Keratinocyte (primary cell): Measurements from ENCODE around the gene NMT2. TPM values are rescaled to one million over a fixed set of nuclear protein-coding genes. Genes with fewer than 3 reads are reported as not detected.
A peak's percentile ranks its signal among the peaks of the same experiment; 100 is the strongest.

Experiments used
- DNase-seq: peaks from one replicate; pipeline ENCODE4 v3.0.0-alpha.2; 2011; ENCODE audit warnings: low read depth, missing footprints, low spot score
- FAIRE-seq: peaks from 2 replicates; lab custom pipeline; 2011; peaks lifted over from hg19 to GRCh38; lab: Jason Lieb, UNC
- H2AFZ ChIP-seq: 2 replicates; pipeline ENCODE4 v1.6.0; 2012; ENCODE audit warnings: low read length, control low read depth, inconsistent platforms; ENCODE audit not compliant: control insufficient read depth
- H3K27ac ChIP-seq: 2 replicates; pipeline ENCODE4 v1.5.1; 2011; ENCODE audit warnings: low read length; ENCODE audit not compliant: control insufficient read depth, insufficient read depth
- H3K27me3 ChIP-seq: 3 replicates; pipeline ENCODE4 v1.6.0; 2011; ENCODE audit warnings: low read length; ENCODE audit not compliant: control insufficient read depth, insufficient read depth; ENCODE audit errors: extremely low read depth
- H3K36me3 ChIP-seq, 2 experiments: 2 replicates in 1 of 2; 3 replicates in 1 of 2; pipeline ENCODE4 v1.5.1; 2011; ENCODE audit warnings: low read length in 2 of 2, mild to moderate bottlenecking in 1 of 2; ENCODE audit not compliant: control insufficient read depth in 2 of 2, insufficient read depth in 2 of 2; ENCODE audit errors: extremely low read depth in 1 of 2
- H3K4me1 ChIP-seq: 3 replicates; pipeline ENCODE4 v1.5.1; 2011; ENCODE audit warnings: low read length; ENCODE audit not compliant: control insufficient read depth, insufficient read depth; ENCODE audit errors: extremely low read depth
- H3K4me2 ChIP-seq: 3 replicates; pipeline ENCODE4 v1.6.0; 2011; ENCODE audit warnings: low read depth, low read length; ENCODE audit not compliant: control insufficient read depth, insufficient read depth; ENCODE audit errors: extremely low read depth
- H3K4me3 ChIP-seq, 3 experiments: fragments of 200-600 bp in 1 of 3; sonication (generic) in 1 of 3; 2 replicates in 2 of 3; 3 replicates in 1 of 3; pipeline ENCODE4 v1.5.1; 2011 to 2016; ENCODE audit warnings: low read length in 3 of 3, mild to moderate bottlenecking in 3 of 3, control low read depth in 2 of 3, inconsistent platforms in 1 of 3, low read depth in 1 of 3, mixed read lengths in 1 of 3, mixed run types in 1 of 3, moderate library complexity in 1 of 3; ENCODE audit not compliant: control insufficient read depth in 2 of 3, insufficient read depth in 2 of 3; ENCODE audit errors: extremely low read depth in 1 of 3
- H3K79me2 ChIP-seq: 2 replicates; pipeline ENCODE4 v1.6.0; 2012; ENCODE audit warnings: low read length; ENCODE audit not compliant: control insufficient read depth, insufficient read depth
- H3K9ac ChIP-seq: 3 replicates; pipeline ENCODE4 v1.6.0; 2011; ENCODE audit warnings: low read length; ENCODE audit not compliant: control insufficient read depth, insufficient read depth; ENCODE audit errors: extremely low read depth
- H3K9me1 ChIP-seq: 3 replicates; pipeline ENCODE4 v1.6.0; 2011; ENCODE audit warnings: low read length; ENCODE audit not compliant: control insufficient read depth, insufficient read depth; ENCODE audit errors: extremely low read depth
- H3K9me3 ChIP-seq: 2 replicates; pipeline ENCODE4 v1.5.1; 2012; ENCODE audit warnings: low read depth, low read length; ENCODE audit not compliant: control insufficient read depth
- H4K20me1 ChIP-seq: 3 replicates; pipeline ENCODE4 v1.6.0; 2011; ENCODE audit warnings: low read length; ENCODE audit not compliant: control insufficient read depth, insufficient read depth; ENCODE audit errors: extremely low read depth
- CTCF ChIP-seq, 3 experiments: IDR thresholded peaks in 1 of 3; conservative IDR thresholded peaks in 1 of 3; optimal IDR thresholded peaks in 1 of 3; 2 replicates in 2 of 3; 3 replicates in 1 of 3; pipeline versions ENCODE3 to v1.5.1; 2011; ENCODE audit warnings: low read length in 3 of 3, mild to moderate bottlenecking in 3 of 3, moderate library complexity in 2 of 3, control low read depth in 1 of 3, inconsistent platforms in 1 of 3; ENCODE audit not compliant: insufficient read depth in 2 of 3; ENCODE audit errors: extremely low read depth in 1 of 3
- EZH2 ChIP-seq: IDR thresholded peaks from one replicate; pipeline ENCODE4 v1.6.1; 2012; ENCODE audit warnings: inconsistent platforms, mild to moderate bottlenecking, low read length, moderate library complexity
- dilution Hi-C: fragments of 300-500 bp; cut with MboI; formaldehyde crosslinking; loops from one replicate; pipeline ENCODE4 v1.7.0; 2020; ENCODE audit warnings: low sequenced_read_pairs; ENCODE audit not compliant: extremely low pct_ligation_motif_present
- polyA plus RNA-seq, 5 experiments: library from polyadenylated mRNA; depleted of rRNA in 3 of 5; stranded (reverse) in 3 of 5; stranded (forward) in 1 of 5; unstranded in 1 of 5; fragments of >200 nt; gene quantifications; 1 replicate in 1 of 5; 2 replicates in 3 of 5; 3 replicates in 1 of 5; pipeline versions ENCODE4 v1.2.1 to v1.2.3, GENCODE V29; 2011 to 2012; ENCODE audit warnings: missing spikeins in 2 of 5, low read depth in 1 of 5, low replicate concordance in 1 of 5

NMT2 gene
- polyA plus RNA-seq, 1 donor (not counting 4 experiments of a cell fraction or from before 2014, with no cell fraction given), result 9.9 TPM

DNA sequence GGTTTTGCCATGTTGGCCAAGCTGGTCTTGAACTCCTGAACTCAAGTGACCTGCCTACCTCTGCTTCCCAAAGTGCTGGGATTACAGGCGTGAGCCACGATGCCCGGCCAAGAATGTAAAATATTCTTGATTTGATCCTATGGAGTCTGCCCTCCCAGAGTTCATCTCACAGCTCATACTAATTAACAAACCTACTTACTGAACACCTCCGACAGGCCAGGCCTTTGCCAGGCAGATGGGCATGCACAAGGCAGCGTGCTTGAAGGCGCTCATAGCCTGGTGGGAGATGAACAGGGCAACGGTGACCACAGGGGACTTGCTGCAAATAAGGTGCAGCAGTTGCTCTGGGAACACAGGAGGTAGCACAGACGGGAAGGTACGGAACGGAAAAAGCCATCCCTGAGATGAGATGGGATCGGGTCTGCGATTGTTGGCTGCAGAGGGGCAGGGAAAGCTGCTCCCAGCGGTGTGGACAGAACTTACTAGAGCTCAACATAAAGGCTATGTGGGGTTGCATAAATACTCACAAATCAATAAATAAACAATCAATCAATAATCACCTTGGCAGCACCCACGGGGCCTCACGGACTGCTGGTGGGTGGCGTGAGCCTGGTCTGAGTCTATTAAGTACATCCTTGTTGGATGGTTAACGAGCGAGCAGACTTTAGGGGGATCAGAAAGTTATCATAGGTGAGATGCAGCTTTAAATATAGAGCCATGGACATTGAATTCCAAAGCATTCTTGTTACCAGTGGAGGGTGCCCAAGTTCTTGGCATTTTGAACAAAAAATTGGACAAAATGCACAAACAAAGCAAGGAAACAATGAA is 84.6 kb downstream of the NMT2 start:
- Histone ChIP-seq H2AFZ (peak overlapping the region; percentile 1), H3K36me3 (no peaks in the 10 kb centered on the region), H3K9me1 (no peaks in the 10 kb centered on the region), H4K20me1 (no peaks in the 10 kb centered on the region), H3K27ac (no peak overlapping the region), H3K4me2 (no peak overlapping the region), H3K4me1 (peaks cover 2% of the 10 kb centered on the region), H3K9ac (no peak overlapping the region), H3K9me3 (no peaks in the 10 kb centered on the region), H3K79me2 (no peaks in the 10 kb centered on the region), H3K4me3 (no peak overlapping the region), H3K27me3 (no peaks in the 10 kb centered on the region)
- no peak for FAIRE-seq
- no peak for TF ChIP-seq CTCF (optimal IDR thresholded peaks at IDR 0.05 in 1 of 3, IDR thresholded peaks at IDR 0.05 in 1 of 3, conservative IDR thresholded peaks at IDR 0.05 in 1 of 3; ENCODE audit: extremely low read depth in 1 of 3, insufficient read depth in 2 of 3, low read length in 3 of 3)
- no peak for TF ChIP-seq EZH2
- DNase-seq, result no peak
- dilution Hi-C loops, result no loop called here

DNA sequence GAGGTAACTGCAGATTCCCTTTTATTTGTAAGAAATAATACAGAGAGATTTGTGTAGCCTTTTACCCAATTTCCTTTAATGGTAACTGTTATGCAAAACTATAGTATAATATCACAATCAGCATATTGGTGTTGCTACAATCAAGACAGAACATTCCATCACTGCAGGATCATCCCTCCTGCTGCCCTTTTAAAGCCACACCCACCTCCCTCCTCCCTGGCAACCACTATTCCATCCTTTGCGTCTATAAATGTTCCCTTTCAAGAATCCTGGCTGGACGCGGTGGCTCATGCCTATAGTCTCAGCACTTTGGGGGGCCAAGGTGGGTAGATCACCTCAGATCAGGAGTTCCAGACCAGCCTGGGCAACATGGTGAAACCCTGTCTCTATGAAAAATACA is 93.1 kb downstream of the NMT2 start:
- Histone ChIP-seq H3K36me3 (no peaks in the 10 kb centered on the region), H3K9me1 (no peaks in the 10 kb centered on the region), H3K9me3 (no peaks in the 10 kb centered on the region), H4K20me1 (no peaks in the 10 kb centered on the region), H3K27ac (no peak overlapping the region), H3K4me1 (no peaks in the 10 kb centered on the region), H3K27me3 (no peaks in the 10 kb centered on the region), H3K9ac (no peak overlapping the region), H3K4me3 (no peak overlapping the region), H2AFZ (no peak overlapping the region), H3K79me2 (no peaks in the 10 kb centered on the region), H3K4me2 (no peak overlapping the region)
- dilution Hi-C loops, result no loop called here
- TF ChIP-seq CTCF (optimal IDR thresholded peaks at IDR 0.05 in 1 of 3, IDR thresholded peaks at IDR 0.05 in 1 of 3, conservative IDR thresholded peaks at IDR 0.05 in 1 of 3; ENCODE audit: extremely low read depth in 1 of 3, insufficient read depth in 2 of 3, low read length in 3 of 3) (no peak), EZH2 (no peak)
- DNase-seq (no peak), FAIRE-seq (no peak)
